Mucosa of descending colon (tissue), 3 donors: Measurements from ENCODE around the gene PSMB10. TPM values are rescaled to one million over a fixed set of nuclear protein-coding genes. Genes with fewer than 3 reads are reported as not detected.

Experiments used
- ATAC-seq: fragments of 200-7000 bp; cut with Tn5 transposase; one replicate; pipeline ENCODE4 v1.9.1; 2020; ENCODE audit warnings: mild to moderate bottlenecking, moderate library complexity
- DNase-seq, 3 donors: peaks; one replicate each; pipeline ENCODE4 v3.0.0-alpha.2; 2020
- H3K36me3 ChIP-seq: fragments of 200-600 bp; one replicate; pipeline ENCODE4 v1.8.0; 2021; ENCODE audit warnings: low read depth, mild to moderate bottlenecking
- H3K4me1 ChIP-seq: fragments of 200-600 bp; one replicate; pipeline ENCODE4 v1.8.0; 2021; ENCODE audit warnings: low read depth, mild to moderate bottlenecking
- H3K4me3 ChIP-seq: fragments of 200-600 bp; one replicate; pipeline ENCODE4 v1.8.0; 2021; ENCODE audit warnings: mild to moderate bottlenecking
- H3K9me3 ChIP-seq: fragments of 200-600 bp; one replicate; pipeline ENCODE4 v1.8.0; 2021; ENCODE audit warnings: mild to moderate bottlenecking
- intact Hi-C, 2 donors: fragments of 100-400 bp; cut with DNase I in 1 of 2; cut with micrococcal nuclease in 1 of 2; formaldehyde crosslinking; loops; one replicate each; pipeline versions ENCODE4 v1.11.0 to v1.11.1; 2022; cut with DNase I, micrococcal nuclease
- total RNA-seq, 3 donors: library from RNA; stranded (reverse); fragmentation: NEBNext Ultra II Directional in 2 of 3; extraction: Animal tissue kit (Norgen Biotek cat#: 25700) in 2 of 3; gene quantifications; one replicate each; pipeline versions ENCODE4 v1.2.1 to v1.2.4, GENCODE V29; 2021 to 2023
- TF ChIP-seq, protein P1 (sequence below): fragments of 200-600 bp; IDR thresholded peaks from one replicate; pipeline ENCODE4 v1.8.0; 2022; ENCODE audit warnings: antibody characterized with exemption, mild to moderate bottlenecking
- donor health status: DM: no; HTN: no; CAD: no; lungs with moderate emphysema.
- donor health status: DM: no; HTN: no; CAD: no.
- donor health status: DM: no; HTN: yes; CAD: no.

PSMB10 gene
- total RNA-seq, 3 donors from 2014 or later = 96.9 to 175 (median 139) TPM

- peaks cover 3% of the 10 kb centered on the region for H3K36me3 ChIP-seq
- TF ChIP-seq, protein P1, sequence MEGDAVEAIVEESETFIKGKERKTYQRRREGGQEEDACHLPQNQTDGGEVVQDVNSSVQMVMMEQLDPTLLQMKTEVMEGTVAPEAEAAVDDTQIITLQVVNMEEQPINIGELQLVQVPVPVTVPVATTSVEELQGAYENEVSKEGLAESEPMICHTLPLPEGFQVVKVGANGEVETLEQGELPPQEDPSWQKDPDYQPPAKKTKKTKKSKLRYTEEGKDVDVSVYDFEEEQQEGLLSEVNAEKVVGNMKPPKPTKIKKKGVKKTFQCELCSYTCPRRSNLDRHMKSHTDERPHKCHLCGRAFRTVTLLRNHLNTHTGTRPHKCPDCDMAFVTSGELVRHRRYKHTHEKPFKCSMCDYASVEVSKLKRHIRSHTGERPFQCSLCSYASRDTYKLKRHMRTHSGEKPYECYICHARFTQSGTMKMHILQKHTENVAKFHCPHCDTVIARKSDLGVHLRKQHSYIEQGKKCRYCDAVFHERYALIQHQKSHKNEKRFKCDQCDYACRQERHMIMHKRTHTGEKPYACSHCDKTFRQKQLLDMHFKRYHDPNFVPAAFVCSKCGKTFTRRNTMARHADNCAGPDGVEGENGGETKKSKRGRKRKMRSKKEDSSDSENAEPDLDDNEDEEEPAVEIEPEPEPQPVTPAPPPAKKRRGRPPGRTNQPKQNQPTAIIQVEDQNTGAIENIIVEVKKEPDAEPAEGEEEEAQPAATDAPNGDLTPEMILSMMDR = no peak
- no peak overlapping the region for H3K4me3 ChIP-seq
- ATAC-seq = no peak
- H3K9me3 ChIP-seq = no peaks in the 10 kb centered on the region
- H3K4me1 ChIP-seq = peaks cover 13% of the 10 kb centered on the region
- DNase-seq = no peak
- intact Hi-C loops = loop anchor here in 1 of 2 donors (10.0 kb wide), 1 partner anchor 48 kb away; the partner anchor contains the start of gene NRN1L
These were observed 4.2 kb downstream of the PSMB10 start for GRCh38 chr16:67932462-67932840.

- Histone ChIP-seq H3K36me3 (peaks cover 5% of the 10 kb centered on the region), H3K9me3 (no peaks in the 10 kb centered on the region), H3K4me3 (no peak within 1 kb of the TSS), H3K4me1 (peaks cover 8% of the 10 kb centered on the region)
- intact Hi-C loops = loop anchor here in 1 of 2 donors (10.0 kb wide), 1 partner anchor 47 kb away; the partner anchor contains the start of gene NRN1L
- no peak for DNase-seq
- TF ChIP-seq, protein P1 = no peak
- ATAC-seq = no peak
These were observed 4.8 kb downstream of the PSMB10 start, which contains the start of gene CTRL for GRCh38 chr16:67931712-67932461. Gene CTRL (minus strand): TSS chr16:67931862. CDS start chr16:67931852, 10 bp downstream.

GRCh38 chr16:67930678-67931211 lies 5.9 kb downstream of the PSMB10 start:
- intact Hi-C loops = loop anchor here in 1 of 2 donors (10.0 kb wide), 1 partner anchor 46 kb away; the partner anchor contains the start of gene NRN1L
- Histone ChIP-seq H3K9me3 (no peaks in the 10 kb centered on the region), H3K4me1 (peaks cover 8% of the 10 kb centered on the region), H3K4me3 (no peak overlapping the region), H3K36me3 (peaks cover 5% of the 10 kb centered on the region)
- TF ChIP-seq, protein P1 = no peak
- ATAC-seq (no peak), DNase-seq (no peak)

DNA sequence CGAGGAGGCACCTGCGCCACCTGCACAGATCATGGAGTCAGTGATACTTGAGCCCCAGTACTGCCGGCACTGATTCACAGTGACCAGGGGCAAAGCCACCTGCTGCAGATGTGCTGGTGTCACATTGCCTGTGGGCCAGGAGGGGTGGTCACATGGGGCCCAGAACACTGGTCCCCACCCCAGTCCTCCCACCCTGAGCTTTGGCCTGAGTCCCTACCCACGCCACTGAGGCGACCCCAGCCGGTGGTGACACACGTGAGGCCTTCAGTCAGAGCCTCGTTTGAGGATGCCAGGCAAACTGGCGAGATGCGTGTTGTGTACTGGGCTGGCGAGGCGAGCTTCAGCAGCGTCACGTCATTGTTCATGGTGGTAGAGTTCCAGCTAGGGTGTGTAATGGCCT lies 6.5 kb downstream of the PSMB10 start:
- Histone ChIP-seq H3K9me3 (no peaks in the 10 kb centered on the region), H3K4me1 (peaks cover 6% of the 10 kb centered on the region), H3K4me3 (no peak overlapping the region), H3K36me3 (peaks cover 5% of the 10 kb centered on the region)
- intact Hi-C loops = loop anchor here in 1 of 2 donors (10.0 kb wide), 1 partner anchor 45 kb away; the partner anchor contains the start of gene NRN1L
- ATAC-seq = no peak
- DNase-seq = no peak
- TF ChIP-seq, protein P1 = no peak

DNA sequence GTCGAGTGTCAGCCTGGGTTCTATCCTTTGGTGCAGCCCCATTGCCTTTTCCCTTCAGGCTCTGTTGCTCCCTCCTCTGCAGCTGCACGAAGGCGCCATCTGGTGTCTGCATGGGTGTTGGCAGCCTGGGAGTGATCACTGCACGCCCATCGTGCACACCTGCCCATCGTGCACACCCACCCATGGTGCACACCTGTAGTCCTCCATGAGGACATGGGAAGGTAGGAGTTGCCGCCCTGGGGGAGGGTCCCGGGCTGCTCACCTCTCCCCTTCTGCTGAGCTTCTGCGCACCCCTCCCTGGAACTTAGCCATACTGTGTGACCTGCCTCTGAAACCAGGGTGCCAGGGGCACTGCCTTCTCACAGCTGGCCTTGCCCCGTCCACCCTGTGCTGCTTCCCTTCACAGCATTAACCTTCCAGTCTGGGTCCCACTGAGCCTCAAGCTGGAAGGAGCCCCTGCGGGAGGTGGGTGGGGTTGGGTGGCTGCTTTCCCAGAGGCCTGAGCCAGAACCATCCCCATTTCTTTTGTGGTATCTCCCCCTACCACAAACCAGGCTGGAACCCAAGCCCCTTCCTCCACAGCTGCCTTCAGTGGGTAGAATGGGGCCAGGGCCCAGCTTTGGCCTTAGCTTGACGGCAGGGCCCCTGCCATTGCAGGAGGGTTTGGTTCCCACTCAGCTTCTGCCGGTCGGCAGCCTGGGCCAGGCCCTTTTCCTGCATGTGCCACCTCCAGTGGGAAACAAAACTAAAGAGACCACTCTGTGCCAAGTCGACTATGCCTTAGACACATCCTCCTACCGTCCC lies 7.9 kb downstream of the PSMB10 start:
- Histone ChIP-seq H3K36me3 (peaks cover 5% of the 10 kb centered on the region), H3K4me3 (no peak overlapping the region), H3K9me3 (no peaks in the 10 kb centered on the region), H3K4me1 (no peaks in the 10 kb centered on the region)
- TF ChIP-seq, protein P1 = peak; percentile 63
- intact Hi-C loops = loop anchor here in 1 of 2 donors (10.0 kb wide), 1 partner anchor 114 kb away; no protein-coding TSS in a partner anchor
- ATAC-seq (peak; percentile 87), DNase-seq (peak; percentile 79 to 84 (median 83))
